HG03066 (cell line): ENCODE measurements around the gene TMEM131L.
"Not testable (repeated sequence)": the region's sequence is repeated elsewhere in the genome, so short reads cannot be mapped to it uniquely, and the experiment has no call there.

Experiments used
- ATAC-seq: cut with Tn5 transposase; IDR thresholded peaks from one replicate; pipeline ENCODE4 v1.9.1; 2021; ENCODE audit warnings: low read depth; ENCODE audit not compliant: unreplicated experiment

Gene TMEM131L

DNA sequence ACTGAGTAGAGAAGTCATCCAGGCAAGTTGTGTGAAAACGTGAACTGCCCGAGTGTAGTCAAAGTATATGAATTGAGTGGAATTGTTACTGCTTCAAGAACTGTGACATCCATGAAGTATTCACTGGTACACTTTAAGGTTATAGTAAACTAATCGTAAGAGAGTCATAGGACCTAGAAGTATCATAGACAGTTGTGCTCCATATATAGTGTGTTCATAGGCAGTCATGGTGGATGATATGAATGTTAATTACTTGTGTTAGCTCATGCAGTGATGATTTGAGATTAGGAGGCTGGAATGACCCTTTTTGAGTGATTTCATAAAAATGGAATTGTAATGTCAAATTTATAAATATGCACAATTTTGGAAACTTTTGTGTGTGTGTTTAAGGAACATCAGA is 136.6 kb downstream of the TMEM131L start:
- ATAC-seq: no peak

DNA sequence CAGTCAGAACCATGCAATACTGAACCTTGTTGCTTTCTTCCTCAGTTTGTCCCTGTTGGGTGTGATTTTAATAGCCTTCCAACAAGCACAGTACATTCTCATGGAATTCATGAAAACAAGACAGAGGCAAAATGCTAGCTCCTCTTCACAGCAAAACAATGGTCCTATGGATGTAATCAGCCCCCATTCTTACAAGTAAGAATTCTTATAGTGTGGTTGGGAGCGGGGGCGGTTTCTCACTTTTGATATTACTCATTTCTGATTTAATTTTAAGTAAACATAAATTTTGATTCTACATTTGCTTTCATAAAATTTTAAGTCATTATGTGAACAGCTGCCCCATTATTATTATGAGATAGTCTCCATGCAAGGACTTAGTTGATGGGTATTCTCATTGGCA is 137.1 kb downstream of the TMEM131L start:
- ATAC-seq: no peak

GRCh38 chr4:153603835-153604234 is 137.7 kb downstream of the TMEM131L start:
- no peak for ATAC-seq

DNA sequence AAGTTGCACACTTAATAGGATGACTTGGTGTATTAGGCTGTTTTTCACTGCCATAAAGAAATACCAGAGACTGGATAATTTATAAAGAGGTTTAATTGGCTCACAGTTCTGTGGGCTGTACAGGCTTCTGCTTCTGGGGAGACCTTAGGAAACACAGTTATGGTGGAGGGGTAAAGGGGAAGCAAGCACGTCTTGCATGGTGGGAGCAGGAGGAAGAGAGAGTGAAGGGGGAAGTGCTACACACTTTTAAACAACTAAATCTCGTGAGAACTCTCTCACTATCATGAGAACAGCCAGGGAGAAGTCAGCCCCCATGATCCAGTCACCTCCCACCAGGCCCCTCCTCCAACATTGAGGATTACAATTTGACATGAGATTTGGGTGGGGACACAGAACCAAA is 142.9 kb downstream of the TMEM131L start:
- ATAC-seq: not testable (repeated sequence)

- no peak for ATAC-seq
These were observed 144.6 kb downstream of the TMEM131L start for GRCh38 chr4:153610623-153611376.

DNA sequence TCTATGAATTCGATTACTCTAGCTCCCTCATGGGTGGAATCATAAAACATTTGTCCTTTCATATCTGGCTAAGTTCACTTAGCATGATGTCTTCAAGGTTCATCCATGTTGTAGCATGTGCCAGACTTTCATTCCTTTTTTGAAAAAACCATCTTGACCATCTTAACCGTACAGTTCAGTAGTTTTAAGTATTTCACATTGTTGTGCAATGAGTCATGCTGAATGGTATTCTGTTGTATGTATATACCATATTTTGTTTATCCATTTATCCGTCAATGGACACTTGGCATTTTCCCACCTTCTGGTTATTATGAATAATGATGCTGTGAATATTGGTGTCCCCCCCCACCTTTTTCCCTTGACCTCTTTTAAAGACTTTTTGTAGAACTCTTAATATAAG is 145.5 kb downstream of the TMEM131L start:
- ATAC-seq: no peak

DNA sequence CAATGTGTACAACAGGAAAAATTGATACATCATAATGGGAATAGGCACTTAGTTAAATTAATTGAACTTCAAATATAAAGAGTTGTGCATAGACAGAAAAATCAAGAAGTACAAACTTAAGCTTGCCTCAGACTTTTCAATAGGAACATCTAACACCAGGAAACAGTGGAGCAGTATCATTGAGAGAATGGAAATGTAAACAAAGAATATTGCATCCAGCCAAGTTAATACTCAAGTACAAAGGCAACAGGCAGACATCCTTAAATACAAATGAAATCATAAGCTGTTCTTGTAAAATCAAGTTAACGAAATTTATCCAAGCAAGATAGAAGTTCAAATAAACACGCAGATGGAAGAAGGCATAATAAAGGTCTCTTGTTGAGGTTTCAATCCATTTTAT is 146.7 kb downstream of the TMEM131L start:
- ATAC-seq: no peak

DNA sequence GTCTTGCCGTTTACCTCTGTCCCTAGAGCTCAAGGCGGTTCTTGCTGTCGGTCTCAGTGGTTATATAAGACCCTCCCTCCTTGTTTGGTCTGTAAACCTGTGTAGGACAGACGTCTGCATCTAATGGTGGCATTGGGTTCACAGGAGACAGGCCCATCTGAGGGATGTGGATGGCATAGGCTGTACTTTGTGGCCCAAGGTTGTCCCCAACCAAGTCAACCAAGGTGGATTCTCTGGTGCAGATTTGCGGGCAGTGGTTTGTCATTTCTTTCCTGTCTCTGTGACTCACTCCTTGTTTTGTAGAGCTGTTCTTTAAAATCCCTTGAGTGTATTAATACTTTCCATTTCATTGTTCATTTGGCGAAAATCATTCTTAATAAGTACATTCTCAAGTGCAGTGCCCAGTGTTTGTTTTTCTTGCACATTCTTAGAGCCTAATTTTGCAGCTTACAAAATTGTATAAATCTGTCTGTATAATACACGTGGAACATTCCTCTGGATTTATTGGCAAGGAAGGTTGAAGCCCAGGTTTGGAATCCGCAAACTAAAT is 149.9 kb downstream of the TMEM131L start:
- ATAC-seq: no peak

DNA sequence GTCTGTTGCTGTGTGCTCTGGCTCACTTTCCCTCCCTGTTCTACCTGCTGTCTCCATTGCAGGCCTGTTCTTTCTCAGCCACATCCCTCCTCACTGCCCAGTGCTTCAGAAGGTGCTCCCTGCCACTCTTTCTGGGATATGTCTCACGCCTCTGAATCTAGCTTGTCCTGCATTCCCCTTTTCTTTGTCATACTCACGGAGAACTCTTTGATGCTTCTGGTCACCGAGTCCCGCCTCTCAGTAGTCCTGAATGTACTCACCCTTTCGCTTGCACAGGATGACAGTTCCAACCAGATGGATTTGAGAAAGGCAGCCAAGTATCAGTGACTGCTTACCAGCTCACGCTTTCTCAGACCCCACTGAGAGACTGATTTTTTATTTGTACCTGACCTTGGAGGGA is 152.7 kb downstream of the TMEM131L start:
- no peak for ATAC-seq

- no peak for ATAC-seq
These were observed 153.7 kb downstream of the TMEM131L start for GRCh38 chr4:153619811-153620210.

GRCh38 chr4:153620352-153620751 is 154.2 kb downstream of the TMEM131L start:
- ATAC-seq: no peak

DNA sequence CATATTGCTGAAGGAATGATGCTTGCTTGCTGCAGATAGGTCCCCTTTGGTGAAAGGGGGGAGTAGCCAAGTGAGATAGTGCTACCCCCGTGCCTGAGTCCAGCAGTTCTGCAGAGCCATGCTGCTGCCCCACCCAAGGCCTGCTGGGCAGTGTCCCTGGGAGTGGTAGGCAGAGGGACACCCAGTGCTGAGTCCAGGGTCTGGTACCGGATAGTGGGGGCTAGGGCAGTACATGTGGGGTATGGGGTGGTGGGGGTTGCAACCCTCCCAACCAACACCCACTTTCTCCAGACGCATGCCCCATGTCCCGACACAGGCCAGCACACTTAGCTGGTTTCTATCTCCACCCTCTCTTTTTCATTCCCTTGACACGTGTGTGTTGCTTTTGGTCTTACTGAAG is 155.9 kb downstream of the TMEM131L start:
- ATAC-seq: no peak

DNA sequence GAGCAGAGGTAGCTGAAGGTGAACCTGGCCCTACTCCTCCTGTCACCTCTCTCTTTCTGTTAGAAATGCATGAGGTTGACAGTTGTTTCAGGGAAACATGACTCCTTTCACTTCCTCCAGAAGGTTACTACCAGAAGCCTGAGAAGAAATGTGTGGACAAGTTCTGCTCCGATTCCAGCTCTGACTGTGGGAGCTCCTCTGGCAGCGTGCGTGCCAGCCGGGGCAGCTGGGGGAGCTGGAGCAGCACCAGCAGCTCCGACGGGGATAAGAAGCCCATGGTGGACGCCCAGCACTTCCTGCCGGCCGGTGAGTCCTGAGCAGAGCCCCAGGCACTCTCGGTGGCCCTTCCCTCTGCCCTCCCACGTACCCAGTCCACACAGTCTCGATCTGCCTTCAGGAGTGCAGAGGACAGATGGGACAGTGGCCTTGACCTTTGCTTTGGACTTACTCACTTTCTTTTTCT is 156.6 kb downstream of the TMEM131L start:
- no peak for ATAC-seq

DNA sequence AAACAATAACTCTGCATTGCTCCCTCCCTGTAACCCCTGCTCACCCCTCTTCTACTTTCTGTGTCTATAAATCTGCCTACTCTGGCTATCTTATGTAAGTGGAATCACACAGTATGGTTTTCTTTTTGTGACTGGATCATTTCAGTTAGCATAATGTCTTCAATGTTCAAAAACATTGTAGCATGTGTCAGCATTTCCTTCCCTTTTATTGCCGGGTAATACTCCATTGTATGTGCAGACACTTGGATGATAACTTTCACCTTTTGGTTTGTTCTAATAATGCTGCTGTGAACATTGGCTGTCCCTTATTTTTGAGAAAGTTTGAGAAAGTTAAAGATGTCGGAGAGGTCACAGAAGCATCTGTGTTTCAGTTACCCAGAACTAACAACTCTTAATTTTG is 157.3 kb downstream of the TMEM131L start:
- ATAC-seq: no peak

GRCh38 chr4:153628796-153629315 is 162.7 kb downstream of the TMEM131L start:
- ATAC-seq: no peak

- no peak for ATAC-seq
These were observed 163.6 kb downstream of the TMEM131L start for GRCh38 chr4:153629776-153630175.

- no peak for ATAC-seq
These were observed 168.7 kb downstream of the TMEM131L start for GRCh38 chr4:153634738-153635353.

DNA sequence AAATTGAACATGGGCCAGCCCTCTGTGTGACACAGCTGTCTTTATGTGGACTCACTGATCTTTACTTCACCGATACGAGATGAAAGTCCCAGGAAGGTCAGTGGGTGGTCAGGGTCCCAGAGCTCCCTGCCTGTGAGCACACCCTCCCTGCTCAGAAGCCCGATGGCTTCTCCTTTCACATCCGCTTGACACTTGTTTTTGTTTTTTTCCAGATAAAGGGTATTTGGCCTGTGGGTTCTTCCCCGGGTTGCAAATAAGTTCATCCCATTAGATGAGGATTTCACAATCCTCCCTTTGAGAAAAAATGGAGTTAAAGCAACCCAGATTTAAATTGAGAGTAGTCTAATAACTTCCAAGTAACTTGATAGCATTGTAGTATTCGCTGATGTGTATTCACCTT is 169.7 kb downstream of the TMEM131L start:
- ATAC-seq: no peak

GRCh38 chr4:153637201-153637600 is 171.0 kb downstream of the TMEM131L start:
- no peak for ATAC-seq

DNA sequence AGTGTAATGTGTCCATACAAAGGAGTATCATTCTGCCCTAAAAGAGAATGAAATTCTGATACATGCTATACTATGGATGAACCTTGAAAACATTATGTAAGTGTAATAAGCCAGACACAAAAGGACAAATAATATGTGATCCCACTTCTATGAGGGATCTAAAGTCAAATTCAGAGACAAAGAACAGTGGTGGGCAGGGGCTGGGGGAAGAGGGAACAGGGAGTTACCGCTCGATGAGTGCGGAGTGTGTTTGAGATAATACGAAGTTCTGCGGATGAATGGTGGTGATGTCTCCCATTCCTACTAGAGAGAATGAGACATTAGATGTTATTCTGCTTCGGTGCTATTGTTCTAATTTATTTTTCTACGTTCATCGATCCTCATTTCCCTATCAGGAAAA is 171.9 kb downstream of the TMEM131L start:
- no peak for ATAC-seq

- no peak for ATAC-seq
These were observed 172.8 kb downstream of the TMEM131L start for GRCh38 chr4:153638999-153639398.
